AG04449 (cell line): Measurements from ENCODE around the gene ANXA6.

Experiments
- CTCF ChIA-PET: fragments of 350-600 bp; formaldehyde crosslinking; extraction: SDS; loops from one replicate; lab custom pipeline; 2021; ENCODE audit warnings: antibody characterized with exemption; lab: Yijun Ruan, JAX
- POLR2A ChIA-PET: fragments of 400-600, 350-600 bp; formaldehyde crosslinking; extraction: SDS; loops from one replicate; lab custom pipeline; 2020; ENCODE audit warnings: antibody characterized with exemption, inconsistent platforms; lab: Yijun Ruan, JAX
- DNase-seq: peaks from one replicate; pipeline ENCODE4 v3.0.0-alpha.2; 2010; ENCODE audit warnings: low read depth, low spot score
- H3K4me3 ChIP-seq: 2 replicates; pipeline ENCODE4 v1.5.1; 2011; ENCODE audit warnings: low read depth, mild to moderate bottlenecking, control low read depth, low read length
- CTCF ChIP-seq: IDR thresholded peaks from one replicate; pipeline ENCODE4 v1.5.1; 2011; ENCODE audit warnings: mild to moderate bottlenecking, moderate library complexity, low read length, control low read depth, inconsistent platforms; ENCODE audit not compliant: insufficient read depth; ENCODE audit errors: missing control alignments

ANXA6 gene

GRCh38 chr5:151182976-151183375 lies 25.4 kb upstream of the ANXA6 start:
- no peak overlapping the region for H3K4me3 ChIP-seq
- ChIA-PET POLR2A (no interaction called here), CTCF (interaction anchor here (2.0 kb wide), 1 partner anchor 18 kb away, joined by 9 read pairs; no protein-coding TSS in a partner anchor)
- TF ChIP-seq CTCF: no peak
- no peak for DNase-seq

- no peak for DNase-seq
- TF ChIP-seq CTCF: no peak
- CTCF ChIA-PET: interaction anchor here (2.0 kb wide), 1 partner anchor 18 kb away, joined by 9 read pairs; no protein-coding TSS in a partner anchor
- no peak overlapping the region for H3K4me3 ChIP-seq
- POLR2A ChIA-PET: no interaction called here
These were observed 24.9 kb upstream of the ANXA6 start for GRCh38 chr5:151182524-151182900.

GRCh38 chr5:151181818-151182523 lies 24.4 kb upstream of the ANXA6 start:
- H3K4me3 ChIP-seq: no peak overlapping the region
- TF ChIP-seq CTCF: no peak
- ChIA-PET CTCF (interaction anchor here (1.0 to 2.0 kb wide), 2 partner anchors 17 to 57 kb away, joined by 4 to 9 read pairs; no protein-coding TSS in a partner anchor), POLR2A (no interaction called here)
- DNase-seq: no peak

- ChIA-PET CTCF (interaction anchor here (1.3 kb wide), 1 partner anchor 15 kb away, joined by 5 read pairs; no protein-coding TSS in a partner anchor), POLR2A (no interaction called here)
- no peak for DNase-seq
- H3K4me3 ChIP-seq: no peak overlapping the region
- no peak for TF ChIP-seq CTCF
These were observed 22.7 kb upstream of the ANXA6 start for GRCh38 chr5:151180291-151180690.

GRCh38 chr5:151179489-151179840 lies 21.9 kb upstream of the ANXA6 start:
- ChIA-PET CTCF (interaction anchor here (1.3 kb wide), 1 partner anchor 14 kb away, joined by 5 read pairs; no protein-coding TSS in a partner anchor), POLR2A (no interaction called here)
- no peak for TF ChIP-seq CTCF
- H3K4me3 ChIP-seq: no peak overlapping the region
- no peak for DNase-seq

GRCh38 chr5:151178777-151179488 lies 21.4 kb upstream of the ANXA6 start:
- CTCF ChIA-PET: interaction anchor here (1.3 to 4.2 kb wide), 2 partner anchors 14 to 15 kb away, joined by 5 to 20 read pairs; no protein-coding TSS in a partner anchor
- H3K4me3 ChIP-seq: no peak overlapping the region
- TF ChIP-seq CTCF: no peak
- POLR2A ChIA-PET: no interaction called here
- DNase-seq: no peak
